ENCODE data around the gene GLIPR1L1.
A peak's percentile ranks its signal among the peaks of the same experiment; 100 is the strongest.

The GLIPR1L1 gene

GRCh38 chr12:75334384-75335030, at the start of gene GLIPR1L1:
GLIPR1L1 (plus strand) TSS chr12:75334670; CDS start chr12:75334729, 59 bp downstream.
- TF ChIP-seq GATA1 (IDR thresholded peaks at IDR 0.05; ENCODE audit: low read depth, low read length) (no peak), POLR2A (IDR thresholded peaks at IDR 0.05; ENCODE audit: low read length) (peak; percentile 27)
- DNase-seq: peak; percentile 82 to 85

- TF ChIP-seq GATA1 (IDR thresholded peaks at IDR 0.05; ENCODE audit: low read depth, low read length) (no peak), POLR2A (IDR thresholded peaks at IDR 0.05; ENCODE audit: low read length) (no peak)
- DNase-seq: no peak
These were observed 45.6 kb upstream of the GLIPR1L1 start for GRCh38 chr12:75288860-75289259.

GRCh38 chr12:75289753-75290152, 44.7 kb upstream of the GLIPR1L1 start:
- TF ChIP-seq GATA1 (IDR thresholded peaks at IDR 0.05; ENCODE audit: low read depth, low read length): no peak
- TF ChIP-seq POLR2A (IDR thresholded peaks at IDR 0.05; ENCODE audit: low read length): no peak
- peak in 1 of 2 experiments; percentile 9 for DNase-seq

GRCh38 chr12:75291014-75291413, 43.5 kb upstream of the GLIPR1L1 start:
- DNase-seq: no peak
- TF ChIP-seq POLR2A (IDR thresholded peaks at IDR 0.05; ENCODE audit: low read length) (no peak), GATA1 (IDR thresholded peaks at IDR 0.05; ENCODE audit: low read depth, low read length) (no peak)

- no peak for TF ChIP-seq POLR2A (IDR thresholded peaks at IDR 0.05; ENCODE audit: low read length)
- peak; percentile 62 to 90 for DNase-seq
These were observed 40.1 kb upstream of the GLIPR1L1 start for GRCh38 chr12:75294336-75294735.

- TF ChIP-seq GATA1 (IDR thresholded peaks at IDR 0.05; ENCODE audit: low read depth, low read length): no peak
- no peak for TF ChIP-seq POLR2A (IDR thresholded peaks at IDR 0.05; ENCODE audit: low read length)
- DNase-seq: no peak
These were observed 39.7 kb upstream of the GLIPR1L1 start for GRCh38 chr12:75294797-75295196.

- DNase-seq: no peak
- no peak for TF ChIP-seq POLR2A (IDR thresholded peaks at IDR 0.05; ENCODE audit: low read length)
- no peak for TF ChIP-seq GATA1 (IDR thresholded peaks at IDR 0.05; ENCODE audit: low read depth, low read length)
These were observed 32.2 kb upstream of the GLIPR1L1 start for GRCh38 chr12:75302225-75302624.

- DNase-seq: no peak
- no peak for TF ChIP-seq POLR2A (IDR thresholded peaks at IDR 0.05; ENCODE audit: low read length)
- no peak for TF ChIP-seq GATA1 (IDR thresholded peaks at IDR 0.05; ENCODE audit: low read depth, low read length)
These were observed 31.7 kb upstream of the GLIPR1L1 start for GRCh38 chr12:75302781-75303180.

- no peak for TF ChIP-seq GATA1 (IDR thresholded peaks at IDR 0.05; ENCODE audit: low read depth, low read length)
- no peak for TF ChIP-seq POLR2A (IDR thresholded peaks at IDR 0.05; ENCODE audit: low read length)
- no peak for DNase-seq
These were observed 28.8 kb upstream of the GLIPR1L1 start for GRCh38 chr12:75305412-75306332.

- no peak for DNase-seq
- TF ChIP-seq GATA1 (IDR thresholded peaks at IDR 0.05; ENCODE audit: low read depth, low read length) (no peak), POLR2A (IDR thresholded peaks at IDR 0.05; ENCODE audit: low read length) (no peak)
These were observed 26.2 kb upstream of the GLIPR1L1 start for GRCh38 chr12:75308279-75308678.

GRCh38 chr12:75311369-75311768, 23.1 kb upstream of the GLIPR1L1 start:
- no peak for TF ChIP-seq POLR2A (IDR thresholded peaks at IDR 0.05; ENCODE audit: low read length)
- no peak for TF ChIP-seq GATA1 (IDR thresholded peaks at IDR 0.05; ENCODE audit: low read depth, low read length)

GRCh38 chr12:75315518-75315917, 19.0 kb upstream of the GLIPR1L1 start:
- TF ChIP-seq POLR2A (IDR thresholded peaks at IDR 0.05; ENCODE audit: low read length): no peak
- no peak for TF ChIP-seq GATA1 (IDR thresholded peaks at IDR 0.05; ENCODE audit: low read depth, low read length)
- no peak for DNase-seq

More at GRCh38 chr12:75311369-75311768, 23.1 kb upstream of the GLIPR1L1 start:
- DNase-seq: no peak

GRCh38 chr12:75317784-75318183, 16.7 kb upstream of the GLIPR1L1 start:
- peak; percentile 60 to 81 for DNase-seq
- TF ChIP-seq POLR2A (IDR thresholded peaks at IDR 0.05; ENCODE audit: low read length): no peak
- TF ChIP-seq GATA1 (IDR thresholded peaks at IDR 0.05; ENCODE audit: low read depth, low read length): no peak

- no peak for DNase-seq
- TF ChIP-seq POLR2A (IDR thresholded peaks at IDR 0.05; ENCODE audit: low read length) (no peak), GATA1 (IDR thresholded peaks at IDR 0.05; ENCODE audit: low read depth, low read length) (no peak)
These were observed 12.0 kb upstream of the GLIPR1L1 start for GRCh38 chr12:75322464-75322863.

All from erythroblast (primary cell).